Measurements from ENCODE around the gene ZNF329.

ZNF329 gene

GRCh38 chr19:58118979-58119733, 31.4 kb downstream of the ZNF329 start:
- no peak for DNase-seq (ENCODE audit: low read depth)

GRCh38 chr19:58117841-58118575, 32.6 kb downstream of the ZNF329 start:
- DNase-seq (ENCODE audit: low read depth) = no peak

GRCh38 chr19:58108546-58108817, 42.1 kb downstream of the ZNF329 start:
- no peak for DNase-seq (ENCODE audit: low read depth)

GRCh38 chr19:58107778-58108545, 42.6 kb downstream of the ZNF329 start:
- no peak for DNase-seq (ENCODE audit: low read depth)

- no peak for DNase-seq (ENCODE audit: low read depth)
Observed at GRCh38 chr19:58098682-58098998, 51.9 kb downstream of the ZNF329 start.

- DNase-seq (ENCODE audit: low read depth) = peak; percentile 90
Observed at GRCh38 chr19:58097781-58098681, 52.6 kb downstream of the ZNF329 start, which contains the start of gene ZSCAN18. TSS of gene ZSCAN18 (minus strand) at chr19:58098231. CDS start at chr19:58090267, 7,964 bp downstream.

GRCh38 chr19:58097349-58097748, 53.2 kb downstream of the ZNF329 start:
- no peak for DNase-seq (ENCODE audit: low read depth)

- no peak for DNase-seq (ENCODE audit: low read depth)
Observed at GRCh38 chr19:58096884-58097283, 53.7 kb downstream of the ZNF329 start.

GRCh38 chr19:58095328-58095727, 55.3 kb downstream of the ZNF329 start:
- DNase-seq (ENCODE audit: low read depth) = no peak

- no peak for DNase-seq (ENCODE audit: low read depth)
Observed at GRCh38 chr19:58093071-58093470, 57.5 kb downstream of the ZNF329 start.

GRCh38 chr19:58091251-58091995, 59.2 kb downstream of the ZNF329 start:
- no peak for DNase-seq (ENCODE audit: low read depth)

GRCh38 chr19:58089846-58090245, 60.7 kb downstream of the ZNF329 start:
- no peak for DNase-seq (ENCODE audit: low read depth)

- no peak for DNase-seq (ENCODE audit: low read depth)
Observed at GRCh38 chr19:58088521-58089052, 62.0 kb downstream of the ZNF329 start.

- no peak for DNase-seq (ENCODE audit: low read depth)
Observed at GRCh38 chr19:58086825-58087710, 63.5 kb downstream of the ZNF329 start.

GRCh38 chr19:58085348-58085875, 65.2 kb downstream of the ZNF329 start:
- DNase-seq (ENCODE audit: low read depth) = no peak

GRCh38 chr19:58084596-58085347, 65.8 kb downstream of the ZNF329 start:
- DNase-seq (ENCODE audit: low read depth) = no peak

GRCh38 chr19:58083021-58083420, 67.6 kb downstream of the ZNF329 start:
- DNase-seq (ENCODE audit: low read depth) = no peak

- no peak for DNase-seq (ENCODE audit: low read depth)
Observed at GRCh38 chr19:58079792-58080191, 70.8 kb downstream of the ZNF329 start.
